Activated T-helper 2 cell treated with anti-CD3 and anti-CD28 coated beads, Interferon-gamma antibody, Interleukin-2, Interleukin-4, amounts not matched to agents 10 μg/mL and 5 μg/mL and 100 μg/mL, durations not matched to agents 14 hours and 24 hours and 36 hours (primary cell): ENCODE results near the gene C17orf78. TPM values are rescaled to one million over a fixed set of nuclear protein-coding genes. Genes with fewer than 3 reads are reported as not detected.
A peak's percentile ranks its signal among the peaks of the same experiment; 100 is the strongest.
"Not testable (repeated sequence)": the region's sequence is repeated elsewhere in the genome, so short reads cannot be mapped to it uniquely, and the experiment has no call there.

ENCODE experiments used
- DNase-seq: peaks from one replicate; pipeline ENCODE4 v3.0.0; 2021; ENCODE audit warnings: low spot score
- H3K27ac Mint-ChIP-seq: one replicate; pipeline ENCODE4 v1.8.0; 2021; ENCODE audit warnings: mixed read lengths
- H3K27me3 Mint-ChIP-seq: one replicate; pipeline ENCODE4 v1.8.0; 2021; ENCODE audit warnings: low read depth, mixed read lengths
- H3K36me3 Mint-ChIP-seq: one replicate; pipeline ENCODE4 v1.8.0; 2021; ENCODE audit warnings: low read depth, mixed read lengths
- H3K4me1 Mint-ChIP-seq: one replicate; pipeline ENCODE4 v1.8.0; 2021; ENCODE audit warnings: low read depth, mixed read lengths
- H3K4me3 Mint-ChIP-seq: one replicate; pipeline ENCODE4 v1.8.0; 2021; ENCODE audit warnings: low read depth, mild to moderate bottlenecking, moderate library complexity, mixed read lengths
- H3K9me3 Mint-ChIP-seq: one replicate; pipeline ENCODE4 v1.8.0; 2021; ENCODE audit warnings: mixed read lengths
- intact Hi-C: fragments of 100-400 bp; cut with micrococcal nuclease; formaldehyde crosslinking; loops from one replicate; pipeline ENCODE4 v1.15.1; 2023
- total RNA-seq: library from RNA; stranded (reverse); gene quantifications from 2 replicates; pipeline ENCODE4 v1.2.3, GENCODE V29; 2022

The C17orf78 gene
- total RNA-seq, 1 donor from 2014 or later = not detected

- Mint-ChIP-seq H3K9me3 (no peaks in the 10 kb centered on the region), H3K4me3 (no peak overlapping the region), H3K4me1 (no peaks in the 10 kb centered on the region), H3K36me3 (peaks cover 55% of the 10 kb centered on the region), H3K27me3 (no peaks in the 10 kb centered on the region), H3K27ac (no peak overlapping the region)
- no peak for DNase-seq
- intact Hi-C loops = no loop called here
Observed at GRCh38 chr17:37422971-37423625, 47.3 kb downstream of the C17orf78 start.

GRCh38 chr17:37425268-37425667 is 49.5 kb downstream of the C17orf78 start:
- intact Hi-C loops = no loop called here
- no peaks in the 10 kb centered on the region for H3K9me3 Mint-ChIP-seq
- DNase-seq = no peak
- peaks cover 54% of the 10 kb centered on the region for H3K36me3 Mint-ChIP-seq
- H3K4me3 Mint-ChIP-seq = no peak overlapping the region
- peaks cover 9% of the 10 kb centered on the region for H3K4me1 Mint-ChIP-seq
- H3K27ac Mint-ChIP-seq = no peak overlapping the region
- no peaks in the 10 kb centered on the region for H3K27me3 Mint-ChIP-seq

GRCh38 chr17:37429039-37429438 is 53.3 kb downstream of the C17orf78 start:
- Mint-ChIP-seq H3K36me3 (peaks cover 63% of the 10 kb centered on the region), H3K9me3 (no peaks in the 10 kb centered on the region), H3K27me3 (no peaks in the 10 kb centered on the region), H3K4me3 (no peak overlapping the region), H3K4me1 (peaks cover 24% of the 10 kb centered on the region), H3K27ac (no peak overlapping the region)
- intact Hi-C loops = no loop called here
- DNase-seq = no peak

GRCh38 chr17:37429453-37429852 is 53.7 kb downstream of the C17orf78 start:
- Mint-ChIP-seq H3K27me3 (no peaks in the 10 kb centered on the region), H3K4me1 (peaks cover 24% of the 10 kb centered on the region), H3K27ac (peak overlapping the region; percentile 92), H3K9me3 (no peaks in the 10 kb centered on the region), H3K4me3 (peak overlapping the region; percentile 51), H3K36me3 (peaks cover 67% of the 10 kb centered on the region)
- DNase-seq = no peak
- intact Hi-C loops = no loop called here

GRCh38 chr17:37430051-37430627 is 54.4 kb downstream of the C17orf78 start:
- Mint-ChIP-seq H3K27me3 (no peaks in the 10 kb centered on the region), H3K4me3 (peak overlapping the region; percentile 51), H3K27ac (peak overlapping the region; percentile 92), H3K36me3 (peaks cover 62% of the 10 kb centered on the region), H3K9me3 (no peaks in the 10 kb centered on the region), H3K4me1 (peaks cover 24% of the 10 kb centered on the region)
- intact Hi-C loops = loop anchor here (2.0 to 5.0 kb wide), 2 partner anchors 59 to 177 kb away; partner anchors contain the start of genes DUSP14 and SYNRG
- DNase-seq = no peak

DNA sequence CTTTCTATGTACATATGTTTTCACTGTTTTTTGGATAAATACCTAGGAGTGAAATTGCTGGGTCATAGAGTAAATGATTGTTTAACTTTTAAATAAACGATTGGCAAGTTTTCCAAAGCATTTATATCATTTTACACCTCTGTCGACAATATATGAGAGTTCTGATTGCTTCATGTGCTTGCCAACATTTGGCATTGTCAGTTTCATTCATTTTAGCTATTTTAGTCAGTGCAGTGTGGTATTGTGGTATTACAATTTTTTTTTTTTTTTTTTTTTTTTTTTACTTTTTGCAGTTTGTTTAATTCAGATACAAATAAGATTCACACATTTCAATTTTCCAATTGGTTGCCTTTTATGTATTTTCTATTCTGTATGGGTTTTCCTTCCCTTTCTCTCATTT is 56.9 kb downstream of the C17orf78 start:
- Mint-ChIP-seq H3K36me3 (peaks cover 51% of the 10 kb centered on the region), H3K4me1 (peaks cover 24% of the 10 kb centered on the region), H3K9me3 (no peaks in the 10 kb centered on the region), H3K4me3 (no peak overlapping the region), H3K27ac (no peak overlapping the region), H3K27me3 (no peaks in the 10 kb centered on the region)
- DNase-seq = no peak
- intact Hi-C loops = loop anchor here (5.0 kb wide), 1 partner anchor 175 kb away; the partner anchor contains the start of gene SYNRG

- no peak for DNase-seq
- Mint-ChIP-seq H3K9me3 (no peaks in the 10 kb centered on the region), H3K27ac (no peak overlapping the region), H3K36me3 (peaks cover 69% of the 10 kb centered on the region), H3K4me1 (peaks cover 6% of the 10 kb centered on the region), H3K4me3 (no peak overlapping the region), H3K27me3 (no peaks in the 10 kb centered on the region)
- intact Hi-C loops = no loop called here
Observed at GRCh38 chr17:37438141-37438540, 62.4 kb downstream of the C17orf78 start.

GRCh38 chr17:37440424-37440823 is 64.6 kb downstream of the C17orf78 start:
- H3K4me3 Mint-ChIP-seq = no peak overlapping the region
- no peak for DNase-seq
- peaks cover 6% of the 10 kb centered on the region for H3K4me1 Mint-ChIP-seq
- H3K36me3 Mint-ChIP-seq = peaks cover 70% of the 10 kb centered on the region
- no peaks in the 10 kb centered on the region for H3K9me3 Mint-ChIP-seq
- no peak overlapping the region for H3K27ac Mint-ChIP-seq
- no peaks in the 10 kb centered on the region for H3K27me3 Mint-ChIP-seq
- intact Hi-C loops = no loop called here

DNA sequence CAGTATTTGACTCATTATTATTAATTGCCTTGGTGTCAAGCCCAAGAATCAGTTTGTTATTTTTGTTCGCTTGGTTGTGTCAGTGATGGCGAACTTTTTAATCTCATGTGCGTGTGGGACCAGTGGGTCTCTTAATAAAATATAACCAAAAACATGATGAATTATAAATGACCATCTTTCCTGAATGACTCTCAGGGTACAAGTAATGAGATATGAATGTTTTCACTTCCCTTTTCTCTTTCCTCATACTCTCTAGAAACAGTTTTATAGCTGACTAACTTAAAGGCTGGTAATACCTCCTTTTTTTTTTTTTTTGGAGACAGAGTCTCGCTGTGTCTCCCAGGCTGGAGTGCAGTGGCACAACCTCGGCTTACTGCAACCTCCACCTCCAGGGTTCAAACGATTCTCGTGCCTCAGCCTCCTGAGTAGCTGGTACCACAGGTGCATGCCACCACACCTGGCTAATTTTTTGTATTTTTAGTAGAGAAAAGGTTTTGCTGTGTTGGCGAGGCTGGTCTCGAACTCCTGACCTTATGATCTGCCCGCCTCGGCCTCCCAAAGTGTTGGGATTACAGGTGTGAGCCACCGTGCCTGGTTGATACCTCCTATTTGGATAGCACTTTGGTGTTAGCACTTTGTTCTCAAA is 65.7 kb downstream of the C17orf78 start:
- H3K4me3 Mint-ChIP-seq, H3K9me3 Mint-ChIP-seq, H3K4me1 Mint-ChIP-seq, H3K27me3 Mint-ChIP-seq, intact Hi-C loops, H3K27ac Mint-ChIP-seq, DNase-seq: not testable (repeated sequence)
- H3K36me3 Mint-ChIP-seq = peaks cover 69% of the 10 kb centered on the region

Other genes starting within 250 kb of the C17orf78 start
- 109 and 110 TPM in 2 replicates for gene ACACA, start 30.9 kb downstream of the C17orf78 start, total RNA-seq
- 34.3 and 34.6 TPM in 2 replicates for gene TADA2A, start 30.9 kb downstream of the C17orf78 start, total RNA-seq
- 19.5 and 21.0 TPM in 2 replicates for gene DUSP14, start 113.9 kb downstream of the C17orf78 start, total RNA-seq
- gene SYNRG, start 233.4 kb downstream of the C17orf78 start, total RNA-seq = 38.1 and 43.7 TPM in 2 replicates